Measurements from ENCODE around the gene GFOD2. TPM values are rescaled to one million over a fixed set of nuclear protein-coding genes. Genes with fewer than 3 reads are reported as not detected.

GFOD2 gene
- 52.3 and 53.9 TPM in 2 replicates for total RNA-seq

GRCh38 chr16:67719048-67719777 is at the start of gene GFOD2:
Gene GFOD2 (minus strand): TSS chr16:67719316. CDS start chr16:67685715, 33,601 bp downstream.

GRCh38 chr16:67666559-67667452 is 52.3 kb downstream of the GFOD2 start, which contains the start of the genes C16orf86 and ENKD1:
Gene C16orf86 (plus strand): TSS chr16:67666814. CDS start chr16:67666971, 157 bp downstream.
Gene ENKD1 (minus strand): TSS chr16:67666750. CDS start chr16:67666442, 308 bp downstream.

GRCh38 chr16:67660564-67661028 is 58.5 kb downstream of the GFOD2 start, which contains the start of gene PARD6A:
Gene PARD6A (plus strand): TSS chr16:67660960. CDS start chr16:67661039, 79 bp downstream.

GRCh38 chr16:67659675-67660563 is 59.2 kb downstream of the GFOD2 start, which contains the start of gene ACD:
Gene ACD (minus strand): TSS chr16:67660260. CDS start chr16:67660220, 40 bp downstream.

Other genes starting within 250 kb of the GFOD2 start
- gene ATP6V0D1, start 238.2 kb downstream of the GFOD2 start, total RNA-seq = 114 and 123 TPM in 2 replicates
- gene AGRP, start 235.8 kb downstream of the GFOD2 start, total RNA-seq = not detected in 2 replicates
- 57.8 and 62.6 TPM in 2 replicates for gene RIPOR1, start 190.5 kb downstream of the GFOD2 start, total RNA-seq
- gene CTCF, start 156.8 kb downstream of the GFOD2 start, total RNA-seq = 32.7 and 34.2 TPM in 2 replicates
- gene CARMIL2, start 74.2 kb downstream of the GFOD2 start, total RNA-seq = 0.67 and 1.3 TPM in 2 replicates
- gene ACD, start 59.1 kb downstream of the GFOD2 start, total RNA-seq = 25.4 and 28.4 TPM in 2 replicates
- 1.3 and 2.2 TPM in 2 replicates for gene PARD6A, start 58.4 kb downstream of the GFOD2 start, total RNA-seq
- gene ENKD1, start 52.6 kb downstream of the GFOD2 start, total RNA-seq = 9.6 and 21.2 TPM in 2 replicates
- gene C16orf86, start 52.5 kb downstream of the GFOD2 start, total RNA-seq = 2.0 and 2.4 TPM in 2 replicates
- 11.2 and 15.4 TPM in 2 replicates for gene RANBP10, start 87.2 kb upstream of the GFOD2 start, total RNA-seq
- 0.33 and 0.67 TPM in 2 replicates for gene TSNAXIP1, start 87.6 kb upstream of the GFOD2 start, total RNA-seq
- gene THAP11, start 123.0 kb upstream of the GFOD2 start, total RNA-seq = 25.7 and 28.1 TPM in 2 replicates
- 258 and 586 TPM in 2 replicates for gene NUTF2, start 127.6 kb upstream of the GFOD2 start, total RNA-seq
- 30.4 and 30.5 TPM in 2 replicates for gene CENPT, start 128.4 kb upstream of the GFOD2 start, total RNA-seq
- gene EDC4, start 153.7 kb upstream of the GFOD2 start, total RNA-seq = 81.1 and 84.6 TPM in 2 replicates
- gene NRN1L, start 165.6 kb upstream of the GFOD2 start, total RNA-seq = not detected in 2 replicates
- gene PSKH1, start 173.9 kb upstream of the GFOD2 start, total RNA-seq = 21.9 and 26.1 TPM in 2 replicates
- 0.57 and 0.65 TPM in 2 replicates for gene CTRL, start 212.5 kb upstream of the GFOD2 start, total RNA-seq
- gene PSMB10, start 217.5 kb upstream of the GFOD2 start, total RNA-seq = 31.0 and 46.1 TPM in 2 replicates
- gene LCAT, start 224.8 kb upstream of the GFOD2 start, total RNA-seq = 4.8 and 5.2 TPM in 2 replicates
- 52.6 and 75.8 TPM in 2 replicates for gene SLC12A4, start 249.3 kb upstream of the GFOD2 start, total RNA-seq

Measured in vein endothelial cell (primary cell).